Vagina (tissue), 2 donors: ENCODE data around the gene LEFTY1.

Experiments
- POLR2AphosphoS5 ChIP-seq, 2 donors: sonication (generic); formaldehyde crosslinking; IDR thresholded peaks; one replicate each; pipeline ENCODE4 v1.9.0; 2017; ENCODE audit warnings: antibody characterized with exemption in 2 of 2, mild to moderate bottlenecking in 2 of 2, low read depth in 1 of 2; ENCODE audit not compliant: insufficient read depth in 1 of 2
- TF ChIP-seq, protein P1 (sequence below), 3 experiments: fragments of 450-650 bp in 2 of 3; fragments of 200-600 bp in 1 of 3; sonication (generic) in 1 of 3; IDR thresholded peaks; one replicate each; pipeline ENCODE4 v1.5.1; 2017 to 2019; ENCODE audit warnings: antibody characterized with exemption in 3 of 3, mild to moderate bottlenecking in 2 of 3, moderate library complexity in 2 of 3

DNA sequence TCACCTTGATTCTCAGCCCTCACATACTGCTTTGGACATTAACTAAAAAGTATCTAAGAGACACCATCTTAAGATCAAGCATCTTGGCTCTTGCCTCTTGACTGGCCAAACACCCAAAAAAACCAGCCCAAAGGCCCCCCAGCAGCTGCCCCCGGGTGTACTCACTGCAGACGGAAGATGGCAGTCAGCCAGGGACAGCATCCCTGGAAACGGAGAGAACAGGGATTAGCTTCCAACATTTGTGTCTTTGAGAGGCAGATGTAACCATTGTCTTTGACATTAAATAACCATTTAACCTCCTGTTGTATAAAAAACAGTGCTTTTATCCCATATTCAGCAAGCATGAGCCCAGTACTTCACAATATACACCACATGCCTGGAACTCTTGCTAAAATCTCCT is 18.0 kb downstream of the LEFTY1 start:
- no peak for TF ChIP-seq POLR2AphosphoS5 (IDR thresholded peaks at IDR 0.05; ENCODE audit: insufficient read depth in 1 of 2, low read depth in 1 of 2)
- TF ChIP-seq, protein P1, sequence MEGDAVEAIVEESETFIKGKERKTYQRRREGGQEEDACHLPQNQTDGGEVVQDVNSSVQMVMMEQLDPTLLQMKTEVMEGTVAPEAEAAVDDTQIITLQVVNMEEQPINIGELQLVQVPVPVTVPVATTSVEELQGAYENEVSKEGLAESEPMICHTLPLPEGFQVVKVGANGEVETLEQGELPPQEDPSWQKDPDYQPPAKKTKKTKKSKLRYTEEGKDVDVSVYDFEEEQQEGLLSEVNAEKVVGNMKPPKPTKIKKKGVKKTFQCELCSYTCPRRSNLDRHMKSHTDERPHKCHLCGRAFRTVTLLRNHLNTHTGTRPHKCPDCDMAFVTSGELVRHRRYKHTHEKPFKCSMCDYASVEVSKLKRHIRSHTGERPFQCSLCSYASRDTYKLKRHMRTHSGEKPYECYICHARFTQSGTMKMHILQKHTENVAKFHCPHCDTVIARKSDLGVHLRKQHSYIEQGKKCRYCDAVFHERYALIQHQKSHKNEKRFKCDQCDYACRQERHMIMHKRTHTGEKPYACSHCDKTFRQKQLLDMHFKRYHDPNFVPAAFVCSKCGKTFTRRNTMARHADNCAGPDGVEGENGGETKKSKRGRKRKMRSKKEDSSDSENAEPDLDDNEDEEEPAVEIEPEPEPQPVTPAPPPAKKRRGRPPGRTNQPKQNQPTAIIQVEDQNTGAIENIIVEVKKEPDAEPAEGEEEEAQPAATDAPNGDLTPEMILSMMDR (IDR thresholded peaks at IDR 0.05), result no peak
